GM10248 (cell line): ENCODE results near the gene ANKH.

Source experiments
- CTCF ChIA-PET: fragments of 300-600 bp; sonication (Branson Sonifier 250); formaldehyde crosslinking; extraction: SDS; loops from one replicate; lab custom pipeline; 2021; ENCODE audit warnings: antibody characterized with exemption; lab: Yijun Ruan, JAX
- POLR2A ChIA-PET: fragments of 350-650 bp; sonication (Branson Sonifier 250); formaldehyde crosslinking; extraction: SDS; loops from one replicate; lab custom pipeline; 2020; ENCODE audit warnings: antibody characterized with exemption; lab: Yijun Ruan, JAX
- DNase-seq: peaks from one replicate; pipeline ENCODE4 v3.0.0; 2012; ENCODE audit errors: extremely low spot score
- CTCF ChIP-seq: IDR thresholded peaks from 2 replicates; pipeline ENCODE4 v1.5.1; 2012; ENCODE audit warnings: mild to moderate bottlenecking, low read depth; ENCODE audit errors: extremely low read depth, missing control alignments, control extremely low read depth

The ANKH gene

GRCh38 chr5:14702238-14702839, 169.2 kb downstream of the ANKH start:
- TF ChIP-seq CTCF, result no peak
- DNase-seq, result no peak
- ChIA-PET CTCF (interaction anchor here (1.1 to 15.6 kb wide), 4 partner anchors 8 to 22 kb away, joined by 5 to 132 read pairs (median 17); no protein-coding TSS in a partner anchor), POLR2A (no interaction called here)

GRCh38 chr5:14701556-14701955, 170.0 kb downstream of the ANKH start:
- no peak for TF ChIP-seq CTCF
- DNase-seq, result no peak
- CTCF ChIA-PET, result interaction anchor here (0.6 to 15.6 kb wide), 3 partner anchors 17 to 108 kb away, joined by 3 to 132 read pairs (median 28); no protein-coding TSS in a partner anchor
- POLR2A ChIA-PET, result no interaction called here

- POLR2A ChIA-PET, result no interaction called here
- CTCF ChIA-PET, result interaction anchor here (0.6 to 15.6 kb wide), 3 partner anchors 16 to 109 kb away, joined by 3 to 132 read pairs (median 28); no protein-coding TSS in a partner anchor
- DNase-seq, result no peak
- no peak for TF ChIP-seq CTCF
These were observed 170.8 kb downstream of the ANKH start for GRCh38 chr5:14700478-14701436.

GRCh38 chr5:14699807-14700400, 171.7 kb downstream of the ANKH start:
- ChIA-PET CTCF (no interaction called here), POLR2A (no interaction called here)
- no peak for TF ChIP-seq CTCF
- no peak for DNase-seq

- ChIA-PET CTCF (interaction anchor here (1.1 kb wide), 1 partner anchor 28 kb away, joined by 3 read pairs; no protein-coding TSS in a partner anchor), POLR2A (no interaction called here)
- TF ChIP-seq CTCF, result no peak
- DNase-seq, result no peak
These were observed 172.4 kb downstream of the ANKH start for GRCh38 chr5:14699159-14699558.

- no peak for DNase-seq
- ChIA-PET CTCF (interaction anchor here (1.0 to 1.1 kb wide), 2 partner anchors 12 to 29 kb away, joined by 3 read pairs; no protein-coding TSS in a partner anchor), POLR2A (no interaction called here)
- TF ChIP-seq CTCF, result no peak
These were observed 173.1 kb downstream of the ANKH start for GRCh38 chr5:14698495-14698894.
